Neural cell (in vitro differentiated cells): ENCODE measurements around the gene BTBD9. TPM values are rescaled to one million over a fixed set of nuclear protein-coding genes. Genes with fewer than 3 reads are reported as not detected.

ENCODE experiments used
- H2AFZ ChIP-seq: fragments of 200-600, 300-800 bp; sonication (generic), shearing (Covaris generic); 2 replicates; pipeline ENCODE4 v1.6.0; 2014; ENCODE audit warnings: low read depth, mild to moderate bottlenecking, antibody characterized with exemption, low read length, moderate library complexity
- H3F3A ChIP-seq: fragments of 200-600 bp; shearing (Covaris generic); 2 replicates; pipeline ENCODE4 v1.6.1; 2016; ENCODE audit warnings: mild to moderate bottlenecking, moderate library complexity, mixed read lengths, antibody characterized with exemption, low read length; ENCODE audit not compliant: insufficient read depth, poor library complexity, severe bottlenecking
- H3K27ac ChIP-seq: fragments of 200-600, 300-800 bp; sonication (generic), shearing (Covaris generic); 2 replicates; pipeline ENCODE4 v1.5.1; 2014; ENCODE audit warnings: mild to moderate bottlenecking, low read length, moderate library complexity
- H3K27me3 ChIP-seq: fragments of 300-800, 200-600 bp; sonication (generic), shearing (Covaris generic); 2 replicates; pipeline ENCODE4 v1.6.0; 2014; ENCODE audit warnings: mild to moderate bottlenecking, low read depth, low read length, moderate library complexity; ENCODE audit not compliant: insufficient read depth
- H3K36me3 ChIP-seq: fragments of 300-800, 200-600 bp; sonication (generic), shearing (Covaris generic); 2 replicates; pipeline ENCODE4 v1.5.1; 2014; ENCODE audit warnings: mild to moderate bottlenecking, antibody characterized with exemption, low read length, moderate library complexity; ENCODE audit not compliant: insufficient read depth
- H3K4me2 ChIP-seq: fragments of 300-800, 200-600 bp; sonication (generic), shearing (Covaris generic); 2 replicates; pipeline ENCODE4 v1.6.0; 2014; ENCODE audit warnings: mild to moderate bottlenecking, low read length
- H3K4me3 ChIP-seq: fragments of 300-800, 200-600 bp; sonication (generic), shearing (Covaris generic); 2 replicates; pipeline ENCODE4 v1.5.1; 2014; ENCODE audit warnings: mild to moderate bottlenecking, low read length, moderate library complexity
- H3K79me2 ChIP-seq: fragments of 200-600 bp; shearing (Covaris generic); replicated peaks from 2 replicates; pipeline ENCODE4 v1.6.0; 2014; ENCODE audit warnings: mild to moderate bottlenecking, low read length, moderate library complexity; ENCODE audit not compliant: insufficient read depth
- H3K9ac ChIP-seq: fragments of 300-800, 200-600 bp; sonication (generic), shearing (Covaris generic); 2 replicates; pipeline ENCODE4 v1.6.1; 2016; ENCODE audit warnings: mild to moderate bottlenecking, low read length, mixed read lengths
- H3K9me2 ChIP-seq: fragments of 200-600 bp; shearing (Covaris generic); 2 replicates; pipeline ENCODE4 v1.6.1; 2016; ENCODE audit warnings: mild to moderate bottlenecking, low read length, mixed read lengths; ENCODE audit not compliant: insufficient read depth
- H3K9me3 ChIP-seq: fragments of 200-600, 300-800 bp; sonication (generic), shearing (Covaris generic); 2 replicates; pipeline ENCODE4 v1.6.1; 2016; ENCODE audit warnings: mild to moderate bottlenecking, mixed run types, low read length, moderate library complexity, mixed read lengths
- H4K20me1 ChIP-seq: fragments of 200-600 bp; shearing (Covaris generic); 2 replicates; pipeline ENCODE4 v1.6.1; 2016; ENCODE audit warnings: mild to moderate bottlenecking, mixed run types; ENCODE audit not compliant: insufficient read depth
- EP300 ChIP-seq: fragments of 450-650 bp; conservative IDR thresholded peaks from 2 replicates; pipeline ENCODE4 v1.6.1; 2014; ENCODE audit warnings: antibody characterized with exemption, mild to moderate bottlenecking, moderate library complexity; ENCODE audit not compliant: poor library complexity, severe bottlenecking
- EZH2 ChIP-seq: fragments of 200-600, 300-800 bp; shearing (Covaris generic), sonication (generic); IDR thresholded peaks from 2 replicates; pipeline ENCODE4 v1.6.1; 2014; ENCODE audit warnings: antibody characterized with exemption, low read length, borderline replicate concordance, mild to moderate bottlenecking; ENCODE audit not compliant: insufficient read depth, poor library complexity, severe bottlenecking
- MXI1 ChIP-seq: fragments of 450-650 bp; conservative IDR thresholded peaks from 2 replicates; pipeline ENCODE4 v1.6.1; 2014; ENCODE audit warnings: antibody characterized with exemption, mild to moderate bottlenecking; ENCODE audit not compliant: poor library complexity, severe bottlenecking
- POLR2AphosphoS5 ChIP-seq: IDR thresholded peaks from 2 replicates; pipeline ENCODE4 v1.6.1; 2012
- RAD21 ChIP-seq: fragments of 450-650 bp; conservative IDR thresholded peaks from 2 replicates; pipeline ENCODE4 v1.6.1; 2014; ENCODE audit warnings: antibody characterized with exemption, mild to moderate bottlenecking, moderate library complexity
- REST ChIP-seq: IDR thresholded peaks from 2 replicates; pipeline ENCODE4 v1.6.1; 2012; ENCODE audit warnings: borderline replicate concordance
- SMC3 ChIP-seq: fragments of 450-650 bp; conservative IDR thresholded peaks from 2 replicates; pipeline ENCODE4 v1.6.1; 2014; ENCODE audit warnings: antibody characterized with exemption, mild to moderate bottlenecking, moderate library complexity; ENCODE audit not compliant: poor library complexity
- TAF1 ChIP-seq: IDR thresholded peaks from 2 replicates; pipeline ENCODE4 v1.6.1; 2012; ENCODE audit warnings: low read depth
- polyA plus RNA-seq: library from polyadenylated mRNA; depleted of rRNA; stranded (reverse); fragments of >200 nt; gene quantifications from 2 replicates; pipeline ENCODE4 v1.2.3, GENCODE V29; 2014
- TF ChIP-seq, protein P1 (sequence below): fragments of 450-650 bp; IDR thresholded peaks from 2 replicates; pipeline ENCODE4 v1.5.1; 2014; ENCODE audit warnings: antibody characterized with exemption, mild to moderate bottlenecking, moderate library complexity; ENCODE audit not compliant: poor library complexity, severe bottlenecking

Gene BTBD9
- polyA plus RNA-seq, 1 donor from 2014 or later = 6.2 TPM

- H2AFZ ChIP-seq = no peak overlapping the region
- no peaks in the 10 kb centered on the region for H3K9me2 ChIP-seq
These were observed 452.4 kb downstream of the BTBD9 start for GRCh38 chr6:38187325-38187724.

GRCh38 chr6:38185752-38186151 is 454.0 kb downstream of the BTBD9 start:
- H3F3A ChIP-seq = peaks cover 3% of the 10 kb centered on the region
- H3K27me3 ChIP-seq = no peaks in the 10 kb centered on the region

More at GRCh38 chr6:38187325-38187724, 452.4 kb downstream of the BTBD9 start:
- no peaks in the 10 kb centered on the region for H3K27me3 ChIP-seq
- H3K4me3 ChIP-seq = no peak overlapping the region
- no peaks in the 10 kb centered on the region for H3F3A ChIP-seq
- H3K9me3 ChIP-seq = no peaks in the 10 kb centered on the region
- H4K20me1 ChIP-seq = no peaks in the 10 kb centered on the region
- no peak overlapping the region for H3K9ac ChIP-seq
- no peak overlapping the region for H3K4me2 ChIP-seq
- no peak for TF ChIP-seq TAF1
- peak; percentile 39 for TF ChIP-seq RAD21
- no peak for TF ChIP-seq REST
- TF ChIP-seq SMC3 = peak; percentile 40
- H3K36me3 ChIP-seq = no peaks in the 10 kb centered on the region
- no peak overlapping the region for H3K27ac ChIP-seq
- H3K79me2 ChIP-seq = no peaks in the 10 kb centered on the region

More at GRCh38 chr6:38185752-38186151, 454.0 kb downstream of the BTBD9 start:
- no peak overlapping the region for H2AFZ ChIP-seq
- H3K4me3 ChIP-seq = no peak overlapping the region
- H3K4me2 ChIP-seq = no peak overlapping the region
- no peaks in the 10 kb centered on the region for H3K9me3 ChIP-seq
- no peak overlapping the region for H3K9ac ChIP-seq
- no peaks in the 10 kb centered on the region for H3K79me2 ChIP-seq
- H3K9me2 ChIP-seq = no peaks in the 10 kb centered on the region
- no peak overlapping the region for H3K27ac ChIP-seq
- no peaks in the 10 kb centered on the region for H3K36me3 ChIP-seq
- TF ChIP-seq, protein P1, sequence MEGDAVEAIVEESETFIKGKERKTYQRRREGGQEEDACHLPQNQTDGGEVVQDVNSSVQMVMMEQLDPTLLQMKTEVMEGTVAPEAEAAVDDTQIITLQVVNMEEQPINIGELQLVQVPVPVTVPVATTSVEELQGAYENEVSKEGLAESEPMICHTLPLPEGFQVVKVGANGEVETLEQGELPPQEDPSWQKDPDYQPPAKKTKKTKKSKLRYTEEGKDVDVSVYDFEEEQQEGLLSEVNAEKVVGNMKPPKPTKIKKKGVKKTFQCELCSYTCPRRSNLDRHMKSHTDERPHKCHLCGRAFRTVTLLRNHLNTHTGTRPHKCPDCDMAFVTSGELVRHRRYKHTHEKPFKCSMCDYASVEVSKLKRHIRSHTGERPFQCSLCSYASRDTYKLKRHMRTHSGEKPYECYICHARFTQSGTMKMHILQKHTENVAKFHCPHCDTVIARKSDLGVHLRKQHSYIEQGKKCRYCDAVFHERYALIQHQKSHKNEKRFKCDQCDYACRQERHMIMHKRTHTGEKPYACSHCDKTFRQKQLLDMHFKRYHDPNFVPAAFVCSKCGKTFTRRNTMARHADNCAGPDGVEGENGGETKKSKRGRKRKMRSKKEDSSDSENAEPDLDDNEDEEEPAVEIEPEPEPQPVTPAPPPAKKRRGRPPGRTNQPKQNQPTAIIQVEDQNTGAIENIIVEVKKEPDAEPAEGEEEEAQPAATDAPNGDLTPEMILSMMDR = no peak
- TF ChIP-seq RAD21 = no peak
- no peak for TF ChIP-seq TAF1
- no peak for TF ChIP-seq REST
- TF ChIP-seq SMC3 = no peak
- TF ChIP-seq EP300 = no peak
- no peak for TF ChIP-seq EZH2
- TF ChIP-seq MXI1 = no peak
- TF ChIP-seq POLR2AphosphoS5 = no peak
- no peaks in the 10 kb centered on the region for H4K20me1 ChIP-seq
